Ectodermal cell (in vitro differentiated cells): Measurements from ENCODE around the gene VHLL.

Experiments
- H3K27ac ChIP-seq: 2 replicates; pipeline ENCODE4 v1.7.0; 2013; ENCODE audit warnings: mild to moderate bottlenecking, low read depth, low read length; ENCODE audit not compliant: insufficient read depth, poor library complexity, severe bottlenecking
- H3K27me3 ChIP-seq: 2 replicates; pipeline ENCODE4 v1.7.0; 2013; ENCODE audit warnings: mild to moderate bottlenecking, low read length; ENCODE audit not compliant: insufficient read depth, control insufficient read depth, poor library complexity, severe bottlenecking
- H3K36me3 ChIP-seq: one replicate; pipeline ENCODE4 v1.7.0; 2013; ENCODE audit warnings: low read length; ENCODE audit not compliant: control insufficient read depth, insufficient read depth
- H3K4me1 ChIP-seq: one replicate; pipeline ENCODE4 v1.7.0; 2013; ENCODE audit warnings: low read length; ENCODE audit not compliant: control insufficient read depth, insufficient read depth
- H3K4me3 ChIP-seq: 2 replicates; pipeline ENCODE4 v1.7.0; 2013; ENCODE audit warnings: low read depth, low read length, control low read depth; ENCODE audit not compliant: insufficient read depth
- H3K9me3 ChIP-seq: 2 replicates; pipeline ENCODE4 v1.7.0; 2013; ENCODE audit warnings: mild to moderate bottlenecking, low read length, moderate library complexity; ENCODE audit not compliant: control insufficient read depth
- WGBS, 2 experiments: methylation state at CpG; one replicate each; pipeline ENCODE4 v1.1.7; 2013; ENCODE audit warnings: missing lambda C conversion rate in 2 of 2; 5-methylcytosine and 5-hydroxymethylcytosine counted together

VHLL gene

GRCh38 chr1:156260896-156261295 is 38.2 kb downstream of the VHLL start:
- Histone ChIP-seq H3K4me3 (no peak overlapping the region), H3K9me3 (no peaks in the 10 kb centered on the region), H3K4me1 (no peaks in the 10 kb centered on the region), H3K27me3 (no peaks in the 10 kb centered on the region), H3K36me3 (peaks cover 63% of the 10 kb centered on the region), H3K27ac (no peak overlapping the region)
- WGBS, 2 experiments, result 93 to 98% methylated on average over 2 of the region's 2 CpGs

GRCh38 chr1:156259805-156260204 is 39.3 kb downstream of the VHLL start:
- no peak overlapping the region for H3K27ac ChIP-seq
- peaks cover 57% of the 10 kb centered on the region for H3K36me3 ChIP-seq
- no peaks in the 10 kb centered on the region for H3K4me1 ChIP-seq
- H3K27me3 ChIP-seq, result no peaks in the 10 kb centered on the region
- 93 to 98% methylated on average over 3 of the region's 3 CpGs for WGBS, 2 experiments
- no peaks in the 10 kb centered on the region for H3K9me3 ChIP-seq
- no peak overlapping the region for H3K4me3 ChIP-seq

GRCh38 chr1:156258859-156259258 is 40.2 kb downstream of the VHLL start:
- WGBS, 2 experiments, result 95% methylated on average over 8 of the region's 8 CpGs
- Histone ChIP-seq H3K27me3 (no peaks in the 10 kb centered on the region), H3K27ac (no peak overlapping the region), H3K36me3 (peaks cover 56% of the 10 kb centered on the region), H3K4me3 (no peak overlapping the region), H3K9me3 (no peaks in the 10 kb centered on the region), H3K4me1 (no peaks in the 10 kb centered on the region)

- H3K27me3 ChIP-seq, result no peaks in the 10 kb centered on the region
- WGBS, 2 experiments, result 96 to 98% methylated on average over 2 of the region's 2 CpGs
- H3K36me3 ChIP-seq, result peaks cover 58% of the 10 kb centered on the region
- no peaks in the 10 kb centered on the region for H3K4me1 ChIP-seq
- H3K27ac ChIP-seq, result no peak overlapping the region
- H3K4me3 ChIP-seq, result no peak overlapping the region
- no peaks in the 10 kb centered on the region for H3K9me3 ChIP-seq
These were observed 41.4 kb downstream of the VHLL start for GRCh38 chr1:156257711-156258110.

GRCh38 chr1:156253634-156254033 is 45.5 kb downstream of the VHLL start:
- 95 to 97% methylated on average over 3 of the region's 3 CpGs for WGBS, 2 experiments
- no peaks in the 10 kb centered on the region for H3K27me3 ChIP-seq
- H3K4me1 ChIP-seq, result no peaks in the 10 kb centered on the region
- H3K9me3 ChIP-seq, result no peaks in the 10 kb centered on the region
- no peak overlapping the region for H3K27ac ChIP-seq
- H3K4me3 ChIP-seq, result no peak overlapping the region
- H3K36me3 ChIP-seq, result peaks cover 57% of the 10 kb centered on the region

- WGBS, 2 experiments, result 97 to 98% methylated on average over 3 of the region's 3 CpGs
- H3K27me3 ChIP-seq, result no peaks in the 10 kb centered on the region
- H3K4me3 ChIP-seq, result no peak overlapping the region
- peaks cover 15% of the 10 kb centered on the region for H3K4me1 ChIP-seq
- peaks cover 45% of the 10 kb centered on the region for H3K36me3 ChIP-seq
- no peaks in the 10 kb centered on the region for H3K9me3 ChIP-seq
- no peak overlapping the region for H3K27ac ChIP-seq
These were observed 47.6 kb downstream of the VHLL start for GRCh38 chr1:156251527-156251926.

- Histone ChIP-seq H3K27me3 (peaks cover 11% of the 10 kb centered on the region), H3K4me1 (peaks cover 15% of the 10 kb centered on the region), H3K4me3 (no peak overlapping the region), H3K36me3 (peaks cover 40% of the 10 kb centered on the region), H3K27ac (no peak overlapping the region), H3K9me3 (no peaks in the 10 kb centered on the region)
- WGBS, 2 experiments, result 92 to 95% methylated on average over 5 of the region's 5 CpGs
These were observed 49.5 kb downstream of the VHLL start for GRCh38 chr1:156249593-156249992.
